Breast epithelium (tissue), 3 donors: ENCODE results near the gene TMEM97.

Source experiments
- CTCF ChIP-seq, 3 donors: fragments of 450-650 bp; IDR thresholded peaks; one replicate each; pipeline ENCODE4 v1.5.1; 2016 to 2017; ENCODE audit warnings: antibody characterized with exemption in 3 of 3, mild to moderate bottlenecking in 3 of 3, moderate library complexity in 3 of 3
- POLR2A ChIP-seq: fragments of 450-650 bp; IDR thresholded peaks from one replicate; pipeline ENCODE4 v1.6.1; 2016; ENCODE audit warnings: antibody characterized with exemption, mild to moderate bottlenecking, moderate library complexity
- POLR2AphosphoS5 ChIP-seq, 3 donors: sonication (generic); formaldehyde crosslinking; IDR thresholded peaks; one replicate each; pipeline ENCODE4 v1.6.1; 2017; ENCODE audit warnings: antibody characterized with exemption in 3 of 3

- TF ChIP-seq CTCF (IDR thresholded peaks at IDR 0.05) (no peak), POLR2A (no peak), POLR2AphosphoS5 (IDR thresholded peaks at IDR 0.05) (no peak)
These were observed 51.2 kb downstream of the TMEM97 start, which contains the start of gene VTN for GRCh38 chr17:28370035-28370743.
